Natural killer cell (primary cell): ENCODE measurements around the gene KIF5C. TPM values are rescaled to one million over a fixed set of nuclear protein-coding genes. Genes with fewer than 3 reads are reported as not detected.

Experiments
- ATAC-seq, 3 donors: fragments of 150-1000 bp in 2 of 3; fragments of 200-7000 bp in 1 of 3; cut with Tn5 transposase; 1 replicate in 1 of 3; 2 replicates in 2 of 3; pipeline ENCODE4 v1.10.0; 2021; ENCODE audit warnings: mild to moderate bottlenecking in 2 of 3, moderate library complexity in 2 of 3
- DNase-seq, 2 donors: peaks; one replicate each; pipeline versions ENCODE4 v3.0.0 to v3.0.0-alpha.2; 2013 to 2021; ENCODE audit warnings: mixed read lengths in 1 of 2
- H3K27ac ChIP-seq: one replicate; pipeline ENCODE4 v1.5.1; 2013; ENCODE audit warnings: mild to moderate bottlenecking, low read length
- H3K27me3 ChIP-seq: one replicate; pipeline ENCODE4 v1.6.1; 2013; ENCODE audit warnings: low read length; ENCODE audit not compliant: control insufficient read depth, insufficient read depth
- H3K36me3 ChIP-seq: one replicate; pipeline ENCODE4 v1.6.1; 2013; ENCODE audit warnings: low read length; ENCODE audit not compliant: control insufficient read depth, insufficient read depth
- H3K4me1 ChIP-seq: one replicate; pipeline ENCODE4 v1.6.1; 2013; ENCODE audit warnings: low read length; ENCODE audit not compliant: control insufficient read depth, insufficient read depth
- H3K4me3 ChIP-seq: one replicate; pipeline ENCODE4 v1.5.1; 2013; ENCODE audit warnings: low read length
- H3K9me3 ChIP-seq: one replicate; pipeline ENCODE4 v1.6.1; 2013; ENCODE audit warnings: low read length; ENCODE audit not compliant: control insufficient read depth, insufficient read depth
- H3K27ac Mint-ChIP-seq, 2 donors: one replicate each; pipeline ENCODE4 v1.8.0; 2022; ENCODE audit warnings: mild to moderate bottlenecking in 2 of 2, mixed read lengths in 2 of 2, moderate library complexity in 1 of 2
- H3K27me3 Mint-ChIP-seq, 2 donors: one replicate each; pipeline ENCODE4 v1.8.0; 2022; ENCODE audit warnings: low read depth in 2 of 2, mixed read lengths in 2 of 2
- H3K36me3 Mint-ChIP-seq: one replicate; pipeline ENCODE4 v1.8.0; 2022; ENCODE audit warnings: mixed read lengths
- H3K4me1 Mint-ChIP-seq, 2 donors: one replicate each; pipeline ENCODE4 v1.8.0; 2022; ENCODE audit warnings: mixed read lengths in 2 of 2
- H3K4me3 Mint-ChIP-seq: one replicate; pipeline ENCODE4 v1.8.0; 2022; ENCODE audit warnings: mild to moderate bottlenecking, moderate library complexity, mixed read lengths
- H3K9me3 Mint-ChIP-seq, 2 donors: one replicate each; pipeline ENCODE4 v1.8.0; 2022; ENCODE audit warnings: mixed read lengths in 2 of 2
- CTCF ChIP-seq: fragments of 200-600 bp; IDR thresholded peaks from one replicate; pipeline ENCODE4 v1.8.0; 2022; ENCODE audit warnings: antibody characterized with exemption
- WGBS: methylation state at CpG from one replicate; pipeline ENCODE4 v1.1.7; 2013; ENCODE audit warnings: missing lambda C conversion rate; ENCODE audit not compliant: insufficient coverage; 5-methylcytosine and 5-hydroxymethylcytosine counted together
- intact Hi-C: fragments of 100-400 bp; cut with micrococcal nuclease; formaldehyde crosslinking; loops from one replicate; pipeline ENCODE4 v1.14.2; 2022
- total RNA-seq, 4 donors: library from RNA; stranded (reverse); fragments of 120-200 nt in 1 of 4; gene quantifications; one replicate each; pipeline versions ENCODE4 v1.2.3 to v1.2.4, GENCODE V29; 2013 to 2022

Gene KIF5C
- total RNA-seq, 3 donors from 2014 or later (not counting 1 experiment from before 2014, with no cell fraction given), result 0.42 to 2.7 (median 1.8) TPM

GRCh38 chr2:148896136-148896535, 21.1 kb downstream of the KIF5C start:
- Mint-ChIP-seq H3K27me3 (peaks cover 10 to 15% of the 10 kb centered on the region in 2 donors), H3K36me3 (no peaks in the 10 kb centered on the region)

GRCh38 chr2:148899638-148900318, 24.8 kb downstream of the KIF5C start:
- 100% methylated on average over 6 of the region's 7 CpGs for WGBS
- H3K4me3 ChIP-seq, result no peak overlapping the region
- H3K9me3 Mint-ChIP-seq, result no peaks in the 10 kb centered on the region
- ATAC-seq (no peak), DNase-seq (no peak)
- intact Hi-C loops, result no loop called here
- no peaks in the 10 kb centered on the region for H3K4me1 ChIP-seq
- no peak for TF ChIP-seq CTCF
- no peak overlapping the region for H3K27ac ChIP-seq
- H3K4me1 Mint-ChIP-seq, result no peaks in the 10 kb centered on the region
- no peaks in the 10 kb centered on the region for H3K9me3 ChIP-seq
- H3K27me3 Mint-ChIP-seq, result peaks cover 6 to 30% of the 10 kb centered on the region in 2 donors
- H3K27me3 ChIP-seq, result peaks cover 2% of the 10 kb centered on the region
- H3K36me3 Mint-ChIP-seq, result no peaks in the 10 kb centered on the region
- no peaks in the 10 kb centered on the region for H3K36me3 ChIP-seq
- no peak overlapping the region for H3K27ac Mint-ChIP-seq
- no peak overlapping the region for H3K4me3 Mint-ChIP-seq

More at GRCh38 chr2:148896136-148896535, 21.1 kb downstream of the KIF5C start:
- peaks cover 4% of the 10 kb centered on the region for H3K27me3 ChIP-seq
- H3K4me1 Mint-ChIP-seq, result no peaks in the 10 kb centered on the region
- no peak overlapping the region for H3K4me3 ChIP-seq
- no peak for TF ChIP-seq CTCF
- no peaks in the 10 kb centered on the region for H3K36me3 ChIP-seq
- no peak for ATAC-seq
- no peak overlapping the region for H3K27ac ChIP-seq
- intact Hi-C loops, result no loop called here
- 92% methylated on average over 4 of the region's 4 CpGs for WGBS
- H3K27ac Mint-ChIP-seq, result no peak overlapping the region
- no peak overlapping the region for H3K4me3 Mint-ChIP-seq
- H3K4me1 ChIP-seq, result no peaks in the 10 kb centered on the region
- H3K9me3 ChIP-seq, result no peaks in the 10 kb centered on the region
- no peak for DNase-seq
- H3K9me3 Mint-ChIP-seq, result peaks cover 0 to 6% of the 10 kb centered on the region in 2 donors

- no peaks in the 10 kb centered on the region for H3K9me3 ChIP-seq
- DNase-seq (no peak), ATAC-seq (no peak)
- Mint-ChIP-seq H3K27ac (no peak overlapping the region), H3K4me1 (no peaks in the 10 kb centered on the region), H3K27me3 (peaks cover 10 to 37% of the 10 kb centered on the region in 2 donors), H3K9me3 (no peaks in the 10 kb centered on the region), H3K36me3 (no peaks in the 10 kb centered on the region), H3K4me3 (no peak overlapping the region)
- H3K27ac ChIP-seq, result no peak overlapping the region
- WGBS, result 80% methylated on average over 1 of the region's 2 CpGs
- H3K4me1 ChIP-seq, result no peaks in the 10 kb centered on the region
- no peak for TF ChIP-seq CTCF
- H3K4me3 ChIP-seq, result no peak overlapping the region
- H3K36me3 ChIP-seq, result no peaks in the 10 kb centered on the region
- intact Hi-C loops, result no loop called here
- H3K27me3 ChIP-seq, result peaks cover 2% of the 10 kb centered on the region
Observed at GRCh38 chr2:148900350-148900837, 25.4 kb downstream of the KIF5C start.

- Mint-ChIP-seq H3K9me3 (no peaks in the 10 kb centered on the region), H3K4me3 (no peak overlapping the region), H3K27me3 (peaks cover 14 to 42% of the 10 kb centered on the region in 2 donors), H3K27ac (no peak overlapping the region), H3K4me1 (no peaks in the 10 kb centered on the region), H3K36me3 (no peaks in the 10 kb centered on the region)
- H3K4me1 ChIP-seq, result no peaks in the 10 kb centered on the region
- no peak overlapping the region for H3K4me3 ChIP-seq
- no peak overlapping the region for H3K27ac ChIP-seq
- no CpG with 5 or more reads among the region's 1 CpG for WGBS
- H3K36me3 ChIP-seq, result no peaks in the 10 kb centered on the region
- no peak for TF ChIP-seq CTCF
- DNase-seq, result no peak
- ATAC-seq, result no peak
- no peaks in the 10 kb centered on the region for H3K27me3 ChIP-seq
- no peaks in the 10 kb centered on the region for H3K9me3 ChIP-seq
- intact Hi-C loops, result no loop called here
Observed at GRCh38 chr2:148901142-148901541, 26.1 kb downstream of the KIF5C start.
